Activated T-cell treated with anti-CD3 and anti-CD28 coated beads for 1 hour (primary cell): ENCODE results near the gene ZNF594.
A peak's percentile ranks its signal among the peaks of the same experiment; 100 is the strongest.
"Not testable (repeated sequence)": the region's sequence is repeated elsewhere in the genome, so short reads cannot be mapped to it uniquely, and the experiment has no call there.

Source experiments
- DNase-seq: peaks from one replicate; pipeline ENCODE4 v3.0.0-alpha.2; 2020; ENCODE audit warnings: low read depth

ZNF594 gene

GRCh38 chr17:5191541-5192417 is at the start of gene ZNF594:
ZNF594 (minus strand) TSS chr17:5191868; CDS start chr17:5184256, 7,612 bp downstream.
- peak; percentile 96 for DNase-seq

GRCh38 chr17:5239769-5240168 is 48.1 kb upstream of the ZNF594 start:
- DNase-seq: not testable (repeated sequence)

- DNase-seq: no peak
Observed at GRCh38 chr17:5238333-5238732, 46.7 kb upstream of the ZNF594 start.

GRCh38 chr17:5237541-5238016 is 45.9 kb upstream of the ZNF594 start:
- no peak for DNase-seq

GRCh38 chr17:5236938-5237540 is 45.4 kb upstream of the ZNF594 start:
- DNase-seq: no peak

GRCh38 chr17:5234645-5235576 is 43.2 kb upstream of the ZNF594 start, which contains the start of gene SCIMP:
SCIMP (minus strand) TSS chr17:5234860; CDS start chr17:5234755, 105 bp downstream.
- DNase-seq: no peak

GRCh38 chr17:5233492-5233891 is 41.8 kb upstream of the ZNF594 start:
- not testable (repeated sequence) for DNase-seq

GRCh38 chr17:5226940-5227878 is 35.5 kb upstream of the ZNF594 start:
- no peak for DNase-seq

- no peak for DNase-seq
Observed at GRCh38 chr17:5225668-5226457, 34.2 kb upstream of the ZNF594 start.

GRCh38 chr17:5221912-5222311 is 30.2 kb upstream of the ZNF594 start:
- DNase-seq: not testable (repeated sequence)

GRCh38 chr17:5220074-5220473 is 28.4 kb upstream of the ZNF594 start:
- no peak for DNase-seq

- DNase-seq: no peak
Observed at GRCh38 chr17:5219536-5219935, 27.9 kb upstream of the ZNF594 start.

- not testable (repeated sequence) for DNase-seq
Observed at GRCh38 chr17:5217562-5217961, 25.9 kb upstream of the ZNF594 start.

GRCh38 chr17:5211458-5211857 is 19.8 kb upstream of the ZNF594 start:
- DNase-seq: no peak

- DNase-seq: no peak
Observed at GRCh38 chr17:5210614-5211252, 19.1 kb upstream of the ZNF594 start.

GRCh38 chr17:5210091-5210490 is 18.4 kb upstream of the ZNF594 start:
- no peak for DNase-seq

GRCh38 chr17:5209396-5209795 is 17.7 kb upstream of the ZNF594 start:
- no peak for DNase-seq

GRCh38 chr17:5203908-5204294 is 12.2 kb upstream of the ZNF594 start:
- DNase-seq: no peak

GRCh38 chr17:5203178-5203907 is 11.7 kb upstream of the ZNF594 start:
- no peak for DNase-seq
